Activated CD8-positive, alpha-beta T cell treated with anti-CD3 and anti-CD28 coated beads, Interleukin-2, amount 10 ng/mL, durations not matched to agents 7 days and 5 days (primary cell): ENCODE results near the gene STEAP2. TPM values are rescaled to one million over a fixed set of nuclear protein-coding genes. Genes with fewer than 3 reads are reported as not detected.

Experiments used
- ATAC-seq: fragments of 150-1000 bp; cut with Tn5 transposase; one replicate; pipeline ENCODE4 v1.10.0; 2021; ENCODE audit warnings: moderate library complexity
- CTCF ChIA-PET: fragments of 350-600 bp; sonication (Branson Sonifier 250); formaldehyde crosslinking; loops from one replicate; lab custom pipeline; 2021; ENCODE audit warnings: antibody characterized with exemption; lab: Charles Lee
- POLR2A ChIA-PET: fragments of 350-600 bp; sonication (Branson Sonifier 250); formaldehyde crosslinking; loops from one replicate; lab custom pipeline; 2021; ENCODE audit warnings: antibody characterized with exemption; lab: Charles Lee
- DNase-seq: peaks from one replicate; pipeline ENCODE4 v3.0.0-alpha.2; 2020
- H3K27ac Mint-ChIP-seq: one replicate; pipeline ENCODE4 v1.8.0; 2021; ENCODE audit warnings: mild to moderate bottlenecking, mixed read lengths
- H3K27me3 Mint-ChIP-seq: one replicate; pipeline ENCODE4 v1.8.0; 2021; ENCODE audit warnings: low read depth, mixed read lengths
- H3K36me3 Mint-ChIP-seq: one replicate; pipeline ENCODE4 v1.8.0; 2021; ENCODE audit warnings: low read depth, mixed read lengths
- H3K4me1 Mint-ChIP-seq: one replicate; pipeline ENCODE4 v1.8.0; 2021; ENCODE audit warnings: low read depth, mixed read lengths
- H3K4me3 Mint-ChIP-seq: one replicate; pipeline ENCODE4 v1.8.0; 2021; ENCODE audit warnings: mild to moderate bottlenecking, mixed read lengths
- H3K9me3 Mint-ChIP-seq: one replicate; pipeline ENCODE4 v1.8.0; 2022; ENCODE audit warnings: mixed read lengths; ENCODE audit not compliant: insufficient read depth
- total RNA-seq, 2 experiments: library from RNA; stranded (reverse); gene quantifications; one replicate each; pipeline ENCODE4 v1.2.3, GENCODE V29; 2021

The STEAP2 gene
- total RNA-seq, 2 experiments from 2014 or later = not detected

GRCh38 chr7:90222811-90223725 lies 11.5 kb downstream of the STEAP2 start:
- Mint-ChIP-seq H3K27me3 (peaks cover 8% of the 10 kb centered on the region), H3K36me3 (no peaks in the 10 kb centered on the region), H3K27ac (no peak overlapping the region), H3K4me3 (no peak overlapping the region), H3K9me3 (no peaks in the 10 kb centered on the region), H3K4me1 (no peaks in the 10 kb centered on the region)
- POLR2A ChIA-PET = no interaction called here
- DNase-seq = no peak
- ATAC-seq = no peak
- CTCF ChIA-PET = interaction anchor here (1.5 to 1.8 kb wide), 2 partner anchors 12 to 205 kb away, joined by 4 to 6 read pairs; partner anchors contain the start of gene STEAP2

- Mint-ChIP-seq H3K36me3 (no peaks in the 10 kb centered on the region), H3K9me3 (no peaks in the 10 kb centered on the region), H3K4me3 (no peak overlapping the region), H3K27me3 (peaks cover 11% of the 10 kb centered on the region), H3K27ac (no peak overlapping the region), H3K4me1 (no peaks in the 10 kb centered on the region)
- DNase-seq (no peak), ATAC-seq (no peak)
- ChIA-PET CTCF (interaction anchor here (1.5 to 1.8 kb wide), 2 partner anchors 13 to 204 kb away, joined by 4 to 6 read pairs; partner anchors contain the start of gene STEAP2), POLR2A (no interaction called here)
Measured at GRCh38 chr7:90224195-90224594, 12.7 kb downstream of the STEAP2 start.

- Mint-ChIP-seq H3K27me3 (peaks cover 14% of the 10 kb centered on the region), H3K4me1 (no peaks in the 10 kb centered on the region), H3K36me3 (no peaks in the 10 kb centered on the region), H3K9me3 (no peaks in the 10 kb centered on the region), H3K4me3 (no peak overlapping the region), H3K27ac (no peak overlapping the region)
- POLR2A ChIA-PET = no interaction called here
- no peak for ATAC-seq
- no peak for DNase-seq
- CTCF ChIA-PET = no interaction called here
Measured at GRCh38 chr7:90225181-90225580, 13.6 kb downstream of the STEAP2 start.

- ATAC-seq (no peak), DNase-seq (no peak)
- Mint-ChIP-seq H3K27me3 (peaks cover 12% of the 10 kb centered on the region), H3K27ac (no peak overlapping the region), H3K4me3 (no peak overlapping the region), H3K36me3 (no peaks in the 10 kb centered on the region), H3K4me1 (no peaks in the 10 kb centered on the region), H3K9me3 (no peaks in the 10 kb centered on the region)
- ChIA-PET POLR2A (no interaction called here), CTCF (no interaction called here)
Measured at GRCh38 chr7:90225601-90226000, 14.1 kb downstream of the STEAP2 start.

GRCh38 chr7:90227259-90227658 lies 15.7 kb downstream of the STEAP2 start:
- no peak for DNase-seq
- H3K36me3 Mint-ChIP-seq = no peaks in the 10 kb centered on the region
- peaks cover 12% of the 10 kb centered on the region for H3K27me3 Mint-ChIP-seq
- no peaks in the 10 kb centered on the region for H3K4me1 Mint-ChIP-seq
- H3K27ac Mint-ChIP-seq = no peak overlapping the region
- no peak overlapping the region for H3K4me3 Mint-ChIP-seq
- no peaks in the 10 kb centered on the region for H3K9me3 Mint-ChIP-seq
- ChIA-PET CTCF (no interaction called here), POLR2A (no interaction called here)
- no peak for ATAC-seq

GRCh38 chr7:90229682-90230081 lies 18.1 kb downstream of the STEAP2 start:
- peaks cover 10% of the 10 kb centered on the region for H3K27me3 Mint-ChIP-seq
- no peak for ATAC-seq
- DNase-seq = no peak
- H3K4me1 Mint-ChIP-seq = no peaks in the 10 kb centered on the region
- H3K36me3 Mint-ChIP-seq = no peaks in the 10 kb centered on the region
- no peaks in the 10 kb centered on the region for H3K9me3 Mint-ChIP-seq
- no peak overlapping the region for H3K4me3 Mint-ChIP-seq
- ChIA-PET POLR2A (no interaction called here), CTCF (no interaction called here)
- H3K27ac Mint-ChIP-seq = no peak overlapping the region

- no peaks in the 10 kb centered on the region for H3K36me3 Mint-ChIP-seq
- H3K4me3 Mint-ChIP-seq = no peak overlapping the region
- peaks cover 10% of the 10 kb centered on the region for H3K27me3 Mint-ChIP-seq
- no peak overlapping the region for H3K27ac Mint-ChIP-seq
- DNase-seq (no peak), ATAC-seq (no peak)
- CTCF ChIA-PET = no interaction called here
- POLR2A ChIA-PET = no interaction called here
- no peaks in the 10 kb centered on the region for H3K4me1 Mint-ChIP-seq
- H3K9me3 Mint-ChIP-seq = no peaks in the 10 kb centered on the region
Measured at GRCh38 chr7:90230834-90231233, 19.3 kb downstream of the STEAP2 start.

GRCh38 chr7:90231304-90231703 lies 19.8 kb downstream of the STEAP2 start:
- H3K4me1 Mint-ChIP-seq = no peaks in the 10 kb centered on the region
- CTCF ChIA-PET = no interaction called here
- DNase-seq (no peak), ATAC-seq (no peak)
- peaks cover 10% of the 10 kb centered on the region for H3K27me3 Mint-ChIP-seq
- H3K27ac Mint-ChIP-seq = no peak overlapping the region
- POLR2A ChIA-PET = no interaction called here
- H3K9me3 Mint-ChIP-seq = no peaks in the 10 kb centered on the region
- H3K36me3 Mint-ChIP-seq = no peaks in the 10 kb centered on the region
- no peak overlapping the region for H3K4me3 Mint-ChIP-seq

GRCh38 chr7:90232430-90232829 lies 20.9 kb downstream of the STEAP2 start:
- Mint-ChIP-seq H3K27ac (no peak overlapping the region), H3K27me3 (peaks cover 12% of the 10 kb centered on the region), H3K36me3 (no peaks in the 10 kb centered on the region), H3K4me1 (no peaks in the 10 kb centered on the region), H3K4me3 (no peak overlapping the region), H3K9me3 (no peaks in the 10 kb centered on the region)
- ChIA-PET CTCF (no interaction called here), POLR2A (no interaction called here)
- ATAC-seq (no peak), DNase-seq (no peak)

GRCh38 chr7:90233569-90233968 lies 22.0 kb downstream of the STEAP2 start:
- no peaks in the 10 kb centered on the region for H3K4me1 Mint-ChIP-seq
- ChIA-PET POLR2A (no interaction called here), CTCF (no interaction called here)
- H3K27me3 Mint-ChIP-seq = peaks cover 16% of the 10 kb centered on the region
- DNase-seq (no peak), ATAC-seq (no peak)
- H3K4me3 Mint-ChIP-seq = no peak overlapping the region
- H3K36me3 Mint-ChIP-seq = no peaks in the 10 kb centered on the region
- no peaks in the 10 kb centered on the region for H3K9me3 Mint-ChIP-seq
- no peak overlapping the region for H3K27ac Mint-ChIP-seq

GRCh38 chr7:90236721-90237289 lies 25.3 kb downstream of the STEAP2 start:
- peaks cover 3% of the 10 kb centered on the region for H3K4me1 Mint-ChIP-seq
- H3K27me3 Mint-ChIP-seq = peaks cover 14% of the 10 kb centered on the region
- no peak overlapping the region for H3K27ac Mint-ChIP-seq
- no peaks in the 10 kb centered on the region for H3K9me3 Mint-ChIP-seq
- ChIA-PET CTCF (no interaction called here), POLR2A (no interaction called here)
- DNase-seq = no peak
- H3K36me3 Mint-ChIP-seq = no peaks in the 10 kb centered on the region
- H3K4me3 Mint-ChIP-seq = no peak overlapping the region
- ATAC-seq = no peak

- Mint-ChIP-seq H3K36me3 (no peaks in the 10 kb centered on the region), H3K9me3 (no peaks in the 10 kb centered on the region), H3K27ac (no peak overlapping the region), H3K4me3 (no peak overlapping the region), H3K4me1 (peaks cover 3% of the 10 kb centered on the region), H3K27me3 (peaks cover 21% of the 10 kb centered on the region)
- ATAC-seq = no peak
- ChIA-PET CTCF (no interaction called here), POLR2A (no interaction called here)
- no peak for DNase-seq
Measured at GRCh38 chr7:90238022-90238421, 26.5 kb downstream of the STEAP2 start.
